Prostate gland (tissue), 2 donors: ENCODE data around the gene PDE4D.

Source experiments
- CTCF ChIP-seq, 4 experiments: fragments of 200-600 bp in 2 of 4; fragments of 450-650 bp in 2 of 4; sonication (generic) in 2 of 4; IDR thresholded peaks; 1 replicate in 3 of 4; 2 replicates in 1 of 4; pipeline ENCODE4 v1.5.1; 2016 to 2019; ENCODE audit warnings: antibody characterized with exemption in 4 of 4, mild to moderate bottlenecking in 2 of 4, moderate library complexity in 2 of 4
- POLR2A ChIP-seq: fragments of 450-650 bp; IDR thresholded peaks from one replicate; pipeline ENCODE4 v1.6.1; 2016; ENCODE audit warnings: antibody characterized with exemption, mild to moderate bottlenecking
- POLR2AphosphoS5 ChIP-seq: sonication (generic); formaldehyde crosslinking; IDR thresholded peaks from one replicate; pipeline ENCODE4 v1.6.1; 2017; ENCODE audit warnings: antibody characterized with exemption

GRCh38 chr5:59937633-59938032 lies 44.1 kb upstream of the PDE4D start:
- TF ChIP-seq CTCF (IDR thresholded peaks at IDR 0.05): no peak
- no peak for TF ChIP-seq POLR2A
- TF ChIP-seq POLR2AphosphoS5: no peak
